Stimulated activated memory B cell treated with anti-CD40 and anti-IgM and Interleukin-4, amounts not matched to agents 10 μg/mL and 1 μg/mL and 100 μg/mL, for 72 hours (primary cell): Measurements from ENCODE around the gene PSKH1.
"Not testable (repeated sequence)": the region's sequence is repeated elsewhere in the genome, so short reads cannot be mapped to it uniquely, and the experiment has no call there.

Source experiments
- ATAC-seq: fragments of 150-1000 bp; cut with Tn5 transposase; 2 replicates; pipeline ENCODE4 v1.10.0; 2021
- H3K27ac Mint-ChIP-seq: one replicate; pipeline ENCODE4 v1.8.0; 2022; ENCODE audit warnings: mild to moderate bottlenecking, mixed read lengths
- H3K27me3 Mint-ChIP-seq: one replicate; pipeline ENCODE4 v1.8.0; 2022; ENCODE audit warnings: mixed read lengths
- H3K36me3 Mint-ChIP-seq: one replicate; pipeline ENCODE4 v1.8.0; 2022; ENCODE audit warnings: mixed read lengths
- H3K4me1 Mint-ChIP-seq: one replicate; pipeline ENCODE4 v1.8.0; 2022; ENCODE audit warnings: mixed read lengths
- H3K4me3 Mint-ChIP-seq: one replicate; pipeline ENCODE4 v1.8.0; 2022; ENCODE audit warnings: mild to moderate bottlenecking, moderate library complexity, mixed read lengths
- H3K9me3 Mint-ChIP-seq: one replicate; pipeline ENCODE4 v1.8.0; 2022; ENCODE audit warnings: mixed read lengths

The PSKH1 gene

DNA sequence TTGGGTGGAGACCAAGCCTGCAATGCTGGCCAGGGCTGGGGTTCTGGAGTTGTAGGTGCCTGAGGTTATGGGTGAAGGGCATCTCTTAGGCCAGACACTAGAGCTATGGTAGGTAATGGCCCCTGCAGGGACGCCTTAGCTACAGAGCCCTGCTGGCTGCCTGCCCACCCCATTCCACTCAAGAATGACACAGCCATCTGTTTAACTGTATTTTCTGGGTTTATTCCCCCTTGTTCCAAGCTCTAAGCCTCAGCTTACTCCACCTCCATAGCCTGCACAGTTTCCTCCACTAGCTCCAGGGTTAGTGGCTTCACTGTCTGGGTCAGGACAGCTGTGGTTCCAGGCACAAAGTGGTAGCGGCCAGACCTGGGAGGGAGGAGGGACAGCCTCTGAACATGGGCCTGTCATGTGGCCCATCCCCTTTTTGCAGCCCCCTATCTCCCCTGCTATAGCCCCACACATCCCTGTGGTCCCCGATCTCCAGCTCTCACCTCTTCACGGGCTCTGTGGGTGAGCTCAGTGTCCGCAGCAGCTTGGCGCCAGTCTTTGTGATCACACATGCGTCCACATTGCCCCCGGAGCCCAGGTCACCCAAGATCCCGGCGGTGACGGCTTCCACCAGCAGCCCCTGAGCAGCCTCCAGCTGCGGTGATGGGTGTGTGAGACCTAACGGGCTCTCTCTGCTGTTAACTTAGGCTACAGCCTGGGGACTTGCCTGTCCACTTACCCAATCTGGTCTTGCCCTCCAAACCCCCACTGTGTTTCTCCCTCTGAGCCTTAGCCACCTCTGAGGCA is 41.4 kb downstream of the PSKH1 start:
- H3K27ac Mint-ChIP-seq: peak overlapping the region; percentile 99
- no peaks in the 10 kb centered on the region for H3K9me3 Mint-ChIP-seq
- H3K36me3 Mint-ChIP-seq: peaks cover 54% of the 10 kb centered on the region
- H3K4me3 Mint-ChIP-seq: peak overlapping the region; percentile 100
- ATAC-seq: no peak
- H3K27me3 Mint-ChIP-seq: no peaks in the 10 kb centered on the region
- peaks cover 42% of the 10 kb centered on the region for H3K4me1 Mint-ChIP-seq

DNA sequence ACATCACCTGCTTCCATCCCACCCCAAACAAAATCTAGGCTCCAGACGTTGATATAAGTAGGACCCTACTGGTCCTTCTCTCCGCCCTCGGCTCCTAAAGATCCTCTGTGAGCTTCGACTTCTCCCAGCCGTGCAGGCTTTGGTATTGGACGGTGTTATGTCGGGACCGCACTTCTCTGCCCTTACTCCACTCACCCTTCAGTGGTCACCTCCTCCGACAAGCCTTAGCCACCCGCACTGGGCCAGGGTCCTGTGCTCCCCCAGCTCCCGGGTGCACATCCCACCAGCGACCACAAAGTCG is 42.0 kb downstream of the PSKH1 start:
- H3K36me3 Mint-ChIP-seq: peaks cover 60% of the 10 kb centered on the region
- H3K4me1 Mint-ChIP-seq: peaks cover 48% of the 10 kb centered on the region
- H3K27me3 Mint-ChIP-seq: no peaks in the 10 kb centered on the region
- H3K9me3 Mint-ChIP-seq: no peaks in the 10 kb centered on the region
- H3K4me3 Mint-ChIP-seq: peak overlapping the region; percentile 100
- ATAC-seq: no peak
- peak overlapping the region; percentile 99 for H3K27ac Mint-ChIP-seq

DNA sequence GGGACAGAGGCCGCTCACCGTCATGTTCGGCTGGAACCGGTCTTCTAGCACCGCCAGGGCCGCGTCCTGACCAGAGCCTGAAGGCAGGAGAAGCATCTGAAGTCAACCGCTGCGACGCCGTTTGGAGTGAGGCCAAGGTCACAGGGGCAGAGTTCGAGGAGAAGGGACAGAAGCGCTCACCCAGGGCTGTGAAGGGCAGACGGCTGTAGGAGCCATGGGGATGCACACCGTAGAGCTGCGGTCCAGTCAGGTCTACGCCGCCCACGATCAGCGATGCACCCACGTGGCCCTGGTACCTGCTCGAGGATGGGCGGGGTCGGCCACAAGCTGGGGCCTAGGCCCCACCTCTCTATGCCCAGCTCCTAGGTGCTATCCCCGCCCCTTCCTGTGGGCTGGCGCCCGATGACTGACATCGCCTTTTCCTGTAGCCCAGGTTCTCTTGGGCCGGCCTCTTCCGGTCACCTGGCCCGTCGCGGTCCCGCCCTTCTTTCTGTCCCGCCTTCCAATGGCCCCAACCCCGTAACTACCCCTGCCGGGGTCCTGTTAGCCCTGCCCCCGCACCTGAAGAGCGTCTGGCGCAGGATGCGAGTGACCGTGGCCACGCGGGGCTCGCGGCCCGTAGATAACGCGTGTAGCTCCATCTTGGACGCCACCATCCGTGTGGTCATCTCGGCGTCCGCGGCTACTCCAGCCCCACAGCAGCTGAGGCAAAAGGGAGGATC is 42.5 kb downstream of the PSKH1 start:
- Mint-ChIP-seq H3K27me3 (no peaks in the 10 kb centered on the region), H3K4me1 (peaks cover 53% of the 10 kb centered on the region), H3K4me3 (peak overlapping the region; percentile 100), H3K9me3 (no peaks in the 10 kb centered on the region), H3K36me3 (peaks cover 62% of the 10 kb centered on the region), H3K27ac (peak overlapping the region; percentile 99)
- peak; percentile 97 for ATAC-seq

DNA sequence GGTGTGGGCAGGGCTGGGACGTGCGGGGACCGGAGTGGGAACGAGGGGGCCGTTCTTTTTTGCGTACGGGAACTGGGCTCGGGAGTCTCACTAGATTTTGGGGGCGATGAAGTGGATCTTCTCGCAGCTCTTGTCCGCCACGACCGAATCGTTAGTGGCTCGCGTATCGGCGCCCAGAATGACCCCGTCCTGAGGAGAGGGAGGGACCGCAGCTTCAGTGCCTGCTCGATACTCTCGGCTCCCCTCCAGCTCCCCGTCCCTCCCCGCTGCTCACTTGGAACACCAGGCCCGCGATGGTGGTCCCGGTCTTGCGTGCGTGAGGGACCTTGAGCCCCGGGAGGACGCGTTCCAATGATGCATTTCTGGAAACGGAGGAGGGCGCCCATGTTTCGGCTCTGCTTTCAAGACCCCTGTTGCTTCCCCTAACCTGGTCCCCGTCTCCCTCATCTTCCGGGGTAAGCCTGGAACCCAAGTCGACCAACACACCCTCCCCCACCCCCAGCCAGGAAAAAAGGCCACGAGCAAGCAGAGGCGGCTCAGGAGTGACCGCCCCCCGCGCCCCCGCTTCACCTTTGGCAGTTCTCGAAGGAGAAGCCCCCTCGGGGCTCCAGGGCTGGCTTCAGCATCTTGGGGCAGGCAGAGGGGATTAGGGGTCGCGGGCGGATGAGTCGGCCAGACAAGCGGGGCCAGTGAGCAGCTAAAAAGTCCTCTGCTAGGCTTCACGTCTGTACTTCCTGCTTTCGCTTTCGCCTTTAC is 43.2 kb downstream of the PSKH1 start, which contains the start of gene PSMB10:
TSS of gene PSMB10 (minus strand) at position 727 of the 756 bp plus-strand sequence. CDS start at position 626, 101 bp downstream.
- peak; percentile 21 for ATAC-seq
- peaks cover 53% of the 10 kb centered on the region for H3K4me1 Mint-ChIP-seq
- H3K27me3 Mint-ChIP-seq: no peaks in the 10 kb centered on the region
- H3K9me3 Mint-ChIP-seq: no peaks in the 10 kb centered on the region
- H3K4me3 Mint-ChIP-seq: peak within 1 kb of the TSS; percentile 100
- H3K27ac Mint-ChIP-seq: peak within 1 kb of the TSS; percentile 99
- H3K36me3 Mint-ChIP-seq: peaks cover 59% of the 10 kb centered on the region

DNA sequence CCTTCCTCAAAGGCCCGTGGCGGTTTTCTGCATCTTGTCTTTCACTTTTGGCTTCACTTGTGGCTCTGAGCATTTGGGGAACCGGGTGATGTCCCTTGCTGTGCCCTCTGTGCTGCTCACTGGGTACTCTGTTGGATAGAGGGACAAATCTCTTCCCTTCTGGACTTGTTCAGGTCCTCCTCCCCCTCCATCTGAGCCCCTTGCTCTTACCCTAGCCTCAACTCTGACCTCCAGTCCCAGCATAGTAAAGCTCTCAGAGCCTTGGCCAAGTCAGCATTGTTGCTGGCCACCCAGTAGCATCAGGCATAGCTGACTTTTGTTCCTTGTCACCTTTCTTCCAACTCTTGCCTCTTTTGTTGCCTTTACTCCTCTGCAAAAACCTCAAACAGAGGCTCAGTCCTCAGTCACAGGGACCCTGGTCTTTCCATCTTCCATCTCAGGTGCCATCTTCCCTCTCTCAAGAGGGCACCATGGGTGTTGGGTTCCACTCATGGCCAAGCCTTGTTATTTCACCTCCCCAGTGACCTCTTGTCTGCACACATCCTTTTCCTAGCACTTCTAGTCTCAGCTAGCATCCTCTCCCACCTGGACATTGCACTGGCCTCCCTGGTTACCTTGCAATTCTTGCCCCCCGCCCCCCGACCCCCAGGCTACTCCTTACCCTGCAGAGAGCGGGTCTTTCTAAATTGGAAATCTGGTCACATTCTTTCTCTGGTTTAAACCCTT is 44.0 kb downstream of the PSKH1 start:
- Mint-ChIP-seq H3K9me3 (no peaks in the 10 kb centered on the region), H3K4me1 (peaks cover 61% of the 10 kb centered on the region)

DNA sequence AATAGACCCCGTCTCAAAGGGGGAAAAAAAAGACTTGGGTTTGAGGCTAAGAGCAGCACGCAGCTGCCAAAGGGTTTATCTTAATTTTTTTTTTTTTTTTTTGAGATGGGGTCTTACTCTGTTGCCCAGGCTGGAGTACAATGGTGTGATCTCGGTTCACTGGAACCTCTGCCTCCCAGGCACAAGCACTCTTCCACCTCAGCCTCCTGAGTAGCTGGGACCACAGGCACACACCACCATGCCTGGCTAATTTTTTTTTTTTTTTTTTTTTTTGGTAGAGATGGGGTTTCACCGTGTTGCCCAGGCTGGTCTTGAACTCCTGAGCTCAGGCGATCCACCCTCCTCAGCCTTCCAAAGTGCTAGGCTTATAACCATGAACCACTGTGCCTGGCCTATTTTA is 44.7 kb downstream of the PSKH1 start:
- ATAC-seq, H3K9me3 Mint-ChIP-seq, H3K27me3 Mint-ChIP-seq: not testable (repeated sequence)
- H3K4me3 Mint-ChIP-seq: peak overlapping the region; percentile 100
- H3K4me1 Mint-ChIP-seq: peaks cover 65% of the 10 kb centered on the region
- peak overlapping the region; percentile 99 for H3K27ac Mint-ChIP-seq
- peaks cover 51% of the 10 kb centered on the region for H3K36me3 Mint-ChIP-seq

More for the DNA sequence above, 44.0 kb downstream of the PSKH1 start:
- ATAC-seq: peak; percentile 80
- Mint-ChIP-seq H3K27ac (peak overlapping the region; percentile 99), H3K4me3 (peak overlapping the region; percentile 100), H3K36me3 (peaks cover 53% of the 10 kb centered on the region), H3K27me3 (no peaks in the 10 kb centered on the region)

DNA sequence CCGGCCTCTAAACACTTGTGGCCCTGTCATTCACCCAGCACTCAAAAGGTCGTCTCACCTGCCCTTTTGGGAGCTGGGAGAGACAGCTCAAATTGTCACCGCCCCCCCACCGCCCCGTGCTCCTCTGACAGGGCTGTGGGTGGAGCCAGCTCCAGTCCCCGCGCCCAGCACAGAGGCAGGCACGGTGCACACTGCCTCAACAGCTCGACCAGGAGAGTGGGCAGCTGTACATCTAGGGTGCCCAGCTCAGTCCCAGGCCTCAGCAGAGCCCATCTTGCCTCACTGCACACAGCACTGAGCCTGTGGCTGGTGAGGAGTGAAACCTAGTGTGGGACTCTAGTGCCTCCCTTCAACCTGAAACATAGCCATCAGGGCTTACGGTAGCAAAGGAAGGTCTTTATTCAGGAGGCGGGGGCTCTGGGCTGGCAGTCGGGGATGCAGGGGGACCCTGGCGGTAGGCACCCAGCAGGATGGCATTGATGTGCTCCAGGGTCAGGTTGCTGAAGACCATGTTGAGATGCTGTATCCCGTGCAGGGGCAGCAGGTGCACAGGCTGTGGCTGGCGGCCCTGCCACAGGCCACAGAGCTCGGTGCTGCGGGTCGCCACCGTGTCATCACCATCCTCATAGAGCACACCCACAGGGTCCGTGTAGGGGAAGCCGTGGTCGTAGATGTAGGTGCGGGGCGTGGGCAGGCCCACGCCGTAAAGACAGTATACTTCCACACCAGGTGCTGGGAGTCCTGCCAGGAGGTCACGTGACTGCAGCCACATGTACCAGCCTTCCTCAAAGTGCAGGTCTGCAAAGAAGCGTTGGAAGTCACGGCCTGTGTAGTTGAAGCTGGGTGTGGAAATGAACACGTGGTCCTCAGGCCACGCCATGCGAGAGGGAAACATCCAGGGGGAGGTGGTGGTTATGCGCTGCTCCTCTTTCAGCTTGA is 46.7 kb downstream of the PSKH1 start:
- H3K36me3 Mint-ChIP-seq: peaks cover 37% of the 10 kb centered on the region
- peak overlapping the region; percentile 7 for H3K4me3 Mint-ChIP-seq

DNA sequence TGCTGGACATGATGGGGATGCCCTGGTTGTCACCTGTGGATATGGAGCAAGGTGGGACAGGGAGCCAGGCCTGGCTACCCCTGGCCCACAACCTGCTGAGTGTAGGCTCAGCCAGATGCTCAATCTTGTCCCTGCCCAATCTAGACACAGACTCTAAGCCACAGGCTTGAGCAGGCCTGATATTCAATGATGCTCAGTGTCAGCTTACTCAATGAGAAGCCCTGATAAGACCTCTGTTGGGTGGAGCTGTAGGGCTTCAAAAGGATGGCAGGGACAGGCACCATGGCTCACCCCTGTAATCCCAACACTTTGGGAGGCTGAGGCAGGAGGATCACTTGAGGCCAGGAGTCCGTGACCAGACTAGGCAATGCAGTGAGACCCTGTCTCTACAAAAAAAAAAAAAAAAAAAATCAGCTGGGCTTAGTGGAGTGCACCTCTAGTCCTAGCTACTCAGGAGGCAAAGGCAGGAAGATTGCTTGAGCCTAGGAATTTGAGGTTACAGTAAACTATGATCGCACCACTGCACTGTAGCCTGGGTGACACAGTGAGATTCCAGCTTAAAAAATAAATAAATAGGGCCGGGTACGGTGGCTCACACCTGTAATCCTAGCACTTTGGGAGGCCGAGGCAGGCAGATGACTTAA is 47.5 kb downstream of the PSKH1 start:
- Mint-ChIP-seq H3K4me3 (no peak overlapping the region), H3K27ac (peak overlapping the region; percentile 78), H3K36me3 (peaks cover 29% of the 10 kb centered on the region), H3K4me1 (peaks cover 44% of the 10 kb centered on the region), H3K27me3 (no peaks in the 10 kb centered on the region), H3K9me3 (no peaks in the 10 kb centered on the region)
- no peak for ATAC-seq

More for the DNA sequence above, 46.7 kb downstream of the PSKH1 start:
- no peaks in the 10 kb centered on the region for H3K9me3 Mint-ChIP-seq
- H3K4me1 Mint-ChIP-seq: peaks cover 52% of the 10 kb centered on the region
- no peaks in the 10 kb centered on the region for H3K27me3 Mint-ChIP-seq
- no peak for ATAC-seq
- peak overlapping the region; percentile 78 for H3K27ac Mint-ChIP-seq

DNA sequence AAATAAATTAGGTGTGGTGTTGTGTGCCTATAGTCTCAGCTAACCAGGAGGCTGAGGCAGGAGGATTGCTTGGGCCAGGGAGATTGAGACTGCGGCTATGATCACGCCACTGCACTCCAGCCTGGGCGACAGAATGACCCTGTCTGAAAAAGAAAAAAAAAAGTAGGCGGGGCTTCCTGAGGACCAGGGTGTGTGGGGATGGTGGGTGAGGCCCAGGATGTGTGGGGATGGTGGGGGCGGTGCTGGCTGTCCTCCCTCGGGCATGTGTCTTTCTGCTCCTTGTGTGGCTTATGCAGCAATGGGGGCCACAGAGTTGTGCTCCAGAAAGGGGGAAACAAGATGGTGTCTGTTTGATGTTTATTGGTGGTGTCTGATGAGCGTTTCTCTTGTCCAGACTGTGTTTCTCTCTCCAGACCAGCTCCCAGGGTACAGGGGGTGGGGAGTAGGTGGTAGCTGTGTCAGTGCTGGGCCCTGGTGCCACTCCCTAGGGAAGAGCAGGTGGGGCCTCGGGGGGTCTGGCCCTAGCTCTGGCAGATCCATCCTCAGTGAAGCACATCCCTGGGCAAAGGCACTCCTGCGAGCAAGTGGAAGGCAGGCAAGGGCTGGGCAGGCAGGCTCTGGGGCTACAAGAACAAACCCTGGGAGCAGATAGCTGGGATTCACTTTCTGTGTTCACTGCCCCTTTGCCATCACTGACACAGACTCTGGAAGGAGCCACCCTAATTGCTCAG is 48.6 kb downstream of the PSKH1 start:
- Mint-ChIP-seq H3K27me3 (no peaks in the 10 kb centered on the region), H3K4me1 (peaks cover 42% of the 10 kb centered on the region), H3K4me3 (no peak overlapping the region), H3K36me3 (peaks cover 31% of the 10 kb centered on the region), H3K9me3 (no peaks in the 10 kb centered on the region), H3K27ac (no peak overlapping the region)
- ATAC-seq: no peak

DNA sequence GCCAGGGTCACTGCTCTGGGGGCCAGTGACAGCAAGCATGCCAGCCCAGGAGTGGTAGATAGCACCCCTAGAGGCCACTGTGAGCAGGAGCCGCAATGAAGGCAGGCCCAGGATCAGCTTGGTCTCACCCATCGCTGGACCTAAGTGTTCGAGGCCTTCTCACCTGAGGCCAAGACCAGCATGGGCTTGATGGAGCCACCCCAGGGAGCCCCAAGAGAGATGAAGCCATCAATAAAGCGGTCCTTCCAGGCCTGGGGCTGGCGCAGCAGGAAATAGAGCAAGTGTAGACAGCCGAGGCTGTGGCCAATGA is 49.1 kb downstream of the PSKH1 start:
- Mint-ChIP-seq H3K36me3 (peaks cover 32% of the 10 kb centered on the region), H3K9me3 (no peaks in the 10 kb centered on the region), H3K4me1 (peaks cover 37% of the 10 kb centered on the region), H3K27ac (no peak overlapping the region), H3K4me3 (no peak overlapping the region), H3K27me3 (no peaks in the 10 kb centered on the region)
- peak; percentile 54 for ATAC-seq

DNA sequence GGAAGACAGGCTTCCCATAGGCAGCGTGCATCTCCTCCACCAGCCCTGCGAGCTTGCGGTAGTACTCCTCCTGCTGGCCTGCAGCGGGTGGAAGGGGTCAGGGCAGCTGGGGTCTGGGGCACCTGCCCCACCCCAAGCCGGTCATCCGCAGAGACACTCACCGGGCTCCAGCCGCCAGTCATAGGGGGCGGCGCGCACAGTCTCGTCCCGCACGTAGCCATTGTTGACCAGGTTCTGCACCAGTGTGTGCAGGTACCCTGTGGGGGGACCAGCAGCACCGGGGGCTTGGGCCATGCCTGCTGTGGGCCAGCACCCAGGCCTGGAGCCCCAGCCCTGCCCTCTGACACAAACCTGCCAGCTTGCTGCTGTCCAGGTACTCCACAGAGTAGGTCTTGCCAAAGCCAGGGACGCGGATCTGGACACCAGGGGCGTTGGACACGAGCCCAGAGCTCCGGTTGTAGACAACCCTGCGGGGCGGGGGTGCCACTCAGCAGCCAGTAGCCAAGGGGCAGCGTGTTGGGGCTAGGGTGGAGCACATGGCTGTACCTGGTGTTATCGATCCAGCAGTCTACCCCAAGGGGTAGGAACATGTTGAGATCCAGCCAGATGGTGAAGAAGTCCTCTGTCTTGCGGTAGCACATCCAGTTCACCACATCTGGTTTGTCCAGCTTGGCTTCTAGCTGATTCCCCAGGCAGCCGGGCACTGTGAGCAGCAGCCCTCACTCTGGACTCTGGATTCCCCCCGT is 49.6 kb downstream of the PSKH1 start:
- Mint-ChIP-seq H3K27me3 (no peaks in the 10 kb centered on the region), H3K4me3 (no peak overlapping the region), H3K4me1 (peaks cover 31% of the 10 kb centered on the region), H3K9me3 (no peaks in the 10 kb centered on the region), H3K27ac (no peak overlapping the region), H3K36me3 (peaks cover 32% of the 10 kb centered on the region)
- no peak for ATAC-seq

DNA sequence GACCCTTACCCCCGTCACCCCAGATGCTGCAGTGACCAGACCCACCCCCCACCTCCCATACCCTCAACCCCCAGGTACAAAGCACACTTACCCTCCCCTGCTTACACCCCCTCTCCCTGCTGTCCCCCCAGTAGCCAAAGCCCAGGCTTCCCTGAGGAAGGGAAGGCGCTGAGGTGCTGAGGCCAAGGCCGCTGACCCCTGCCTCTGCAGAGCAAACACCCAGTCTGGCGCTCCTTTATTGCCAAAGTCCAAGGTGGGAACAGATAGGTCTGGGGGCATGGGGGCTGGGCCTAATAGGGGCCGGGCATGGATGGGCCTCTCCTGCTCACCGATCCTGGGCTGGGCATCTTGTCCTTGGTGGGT is 50.2 kb downstream of the PSKH1 start:
- Mint-ChIP-seq H3K9me3 (no peaks in the 10 kb centered on the region), H3K36me3 (peaks cover 32% of the 10 kb centered on the region), H3K27me3 (no peaks in the 10 kb centered on the region), H3K4me3 (no peak overlapping the region), H3K27ac (no peak overlapping the region), H3K4me1 (peaks cover 27% of the 10 kb centered on the region)
- ATAC-seq: no peak
